Calu3 (cell line): ENCODE measurements around the gene GGCT. TPM values are rescaled to one million over a fixed set of nuclear protein-coding genes. Genes with fewer than 3 reads are reported as not detected.
A peak's percentile ranks its signal among the peaks of the same experiment; 100 is the strongest.
"Not testable (repeated sequence)": the region's sequence is repeated elsewhere in the genome, so short reads cannot be mapped to it uniquely, and the experiment has no call there.

ENCODE experiments used
- BruUV-seq: library from RNA; stranded (reverse); fragments of 400-500 nt; replicated peaks from 2 replicates; lab custom pipeline; 2021; lab: Mats Ljungman, UMichigan
- CTCF ChIA-PET: fragments of 300-600 bp; sonication (Branson Sonifier 250); formaldehyde crosslinking; loops from one replicate; lab custom pipeline; 2022; ENCODE audit warnings: antibody characterized with exemption; lab: Charles Lee
- DNase-seq: peaks from one replicate; pipeline ENCODE4 v3.0.0; 2022
- H3K27ac Mint-ChIP-seq: one replicate; pipeline ENCODE4 v1.8.0; 2022; ENCODE audit warnings: mixed read lengths; ENCODE audit not compliant: unreplicated experiment
- H3K27me3 Mint-ChIP-seq: one replicate; pipeline ENCODE4 v1.8.0; 2022; ENCODE audit warnings: mixed read lengths; ENCODE audit not compliant: unreplicated experiment
- H3K36me3 Mint-ChIP-seq: one replicate; pipeline ENCODE4 v1.8.0; 2022; ENCODE audit warnings: mild to moderate bottlenecking, moderate library complexity, mixed read lengths; ENCODE audit not compliant: insufficient read depth, unreplicated experiment
- H3K4me1 Mint-ChIP-seq: one replicate; pipeline ENCODE4 v1.8.0; 2022; ENCODE audit warnings: mild to moderate bottlenecking, low read depth, mixed read lengths; ENCODE audit not compliant: unreplicated experiment
- H3K4me3 Mint-ChIP-seq: one replicate; pipeline ENCODE4 v1.8.0; 2022; ENCODE audit warnings: mild to moderate bottlenecking, low read depth, moderate library complexity, mixed read lengths; ENCODE audit not compliant: unreplicated experiment
- H3K9me3 Mint-ChIP-seq: one replicate; pipeline ENCODE4 v1.8.0; 2022; ENCODE audit warnings: low read depth, mixed read lengths; ENCODE audit not compliant: unreplicated experiment
- intact Hi-C: fragments of 100-400 bp; cut with micrococcal nuclease; formaldehyde crosslinking; loops from one replicate; pipeline ENCODE4 v1.10.0; 2022; ENCODE audit not compliant: unreplicated experiment
- total RNA-seq: library from RNA; stranded (reverse); gene quantifications from 2 replicates; pipeline ENCODE4 v1.2.3, GENCODE V29; 2022
- TF ChIP-seq, protein P1 (sequence below): fragments of 200-600 bp; IDR thresholded peaks from one replicate; pipeline ENCODE4 v1.8.0; 2022; ENCODE audit warnings: antibody characterized with exemption; ENCODE audit not compliant: unreplicated experiment

Gene GGCT
- total RNA-seq, 1 experiment from 2014 or later, result 90.6 TPM

DNA sequence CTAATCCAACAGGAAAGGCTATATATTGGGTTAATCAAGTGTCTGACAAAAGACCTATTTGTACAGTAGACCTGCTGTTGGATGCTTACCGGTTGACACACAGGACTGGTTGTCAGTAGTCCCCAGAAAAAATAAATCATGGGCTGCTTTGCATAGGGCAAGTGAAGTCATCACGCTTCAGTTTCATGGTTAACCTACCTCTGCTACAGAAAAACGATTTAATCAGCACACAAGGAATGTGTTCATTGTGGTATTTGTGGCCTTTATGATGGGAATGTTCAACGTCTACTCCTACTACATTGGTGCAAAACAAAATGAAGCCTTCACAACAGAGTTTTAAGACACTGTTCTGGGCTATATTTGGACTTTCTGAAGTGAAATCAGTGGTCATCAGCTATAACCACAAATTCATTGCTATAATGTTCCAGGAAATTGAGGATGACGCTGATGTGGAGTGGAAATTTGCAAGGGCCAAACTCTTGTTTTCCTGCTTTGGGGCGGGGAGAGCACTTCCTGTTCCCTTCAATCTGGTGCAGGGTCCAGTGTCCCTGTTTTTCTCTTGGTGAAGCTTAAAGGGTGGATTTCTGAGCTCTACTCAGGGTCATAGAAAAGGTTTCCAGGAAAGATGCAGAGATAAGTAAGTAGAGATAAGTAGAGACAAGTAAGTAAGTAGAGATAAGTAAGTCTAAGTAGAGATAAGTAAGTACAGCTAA lies 39.3 kb upstream of the GGCT start:
- H3K36me3 Mint-ChIP-seq, result no peaks in the 10 kb centered on the region
- CTCF ChIA-PET, result no interaction called here

DNA sequence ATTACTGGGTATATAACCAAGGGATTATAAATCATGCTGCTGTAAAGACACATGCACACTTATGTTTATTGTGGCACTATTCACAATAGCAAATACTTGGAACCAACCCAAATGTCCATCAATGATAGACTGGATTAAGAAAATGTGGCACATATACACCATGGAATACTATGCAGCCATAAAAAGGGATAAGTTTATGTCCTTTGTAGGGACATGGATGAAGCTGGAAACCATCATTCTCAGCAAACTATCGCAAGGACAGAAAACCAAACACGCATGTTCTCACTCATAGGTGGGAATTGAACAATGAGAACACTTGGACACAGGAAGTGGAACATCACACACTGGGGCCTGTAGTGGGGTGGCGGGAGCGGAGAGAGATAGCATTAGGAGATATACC lies 38.5 kb upstream of the GGCT start:
- DNase-seq, H3K4me1 Mint-ChIP-seq, CTCF ChIA-PET, H3K36me3 Mint-ChIP-seq, H3K9me3 Mint-ChIP-seq, H3K27me3 Mint-ChIP-seq, H3K27ac Mint-ChIP-seq, intact Hi-C loops, H3K4me3 Mint-ChIP-seq, BruUV-seq: not testable (repeated sequence)

More for the DNA sequence above, 39.3 kb upstream of the GGCT start:
- Mint-ChIP-seq H3K27me3 (no peaks in the 10 kb centered on the region), H3K4me3 (no peak overlapping the region), H3K27ac (no peak overlapping the region), H3K4me1 (peaks cover 5% of the 10 kb centered on the region), H3K9me3 (no peaks in the 10 kb centered on the region)
- TF ChIP-seq, protein P1, sequence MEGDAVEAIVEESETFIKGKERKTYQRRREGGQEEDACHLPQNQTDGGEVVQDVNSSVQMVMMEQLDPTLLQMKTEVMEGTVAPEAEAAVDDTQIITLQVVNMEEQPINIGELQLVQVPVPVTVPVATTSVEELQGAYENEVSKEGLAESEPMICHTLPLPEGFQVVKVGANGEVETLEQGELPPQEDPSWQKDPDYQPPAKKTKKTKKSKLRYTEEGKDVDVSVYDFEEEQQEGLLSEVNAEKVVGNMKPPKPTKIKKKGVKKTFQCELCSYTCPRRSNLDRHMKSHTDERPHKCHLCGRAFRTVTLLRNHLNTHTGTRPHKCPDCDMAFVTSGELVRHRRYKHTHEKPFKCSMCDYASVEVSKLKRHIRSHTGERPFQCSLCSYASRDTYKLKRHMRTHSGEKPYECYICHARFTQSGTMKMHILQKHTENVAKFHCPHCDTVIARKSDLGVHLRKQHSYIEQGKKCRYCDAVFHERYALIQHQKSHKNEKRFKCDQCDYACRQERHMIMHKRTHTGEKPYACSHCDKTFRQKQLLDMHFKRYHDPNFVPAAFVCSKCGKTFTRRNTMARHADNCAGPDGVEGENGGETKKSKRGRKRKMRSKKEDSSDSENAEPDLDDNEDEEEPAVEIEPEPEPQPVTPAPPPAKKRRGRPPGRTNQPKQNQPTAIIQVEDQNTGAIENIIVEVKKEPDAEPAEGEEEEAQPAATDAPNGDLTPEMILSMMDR, result no peak
- BruUV-seq, result no TSS peak
- intact Hi-C loops, result no loop called here
- DNase-seq, result no peak

DNA sequence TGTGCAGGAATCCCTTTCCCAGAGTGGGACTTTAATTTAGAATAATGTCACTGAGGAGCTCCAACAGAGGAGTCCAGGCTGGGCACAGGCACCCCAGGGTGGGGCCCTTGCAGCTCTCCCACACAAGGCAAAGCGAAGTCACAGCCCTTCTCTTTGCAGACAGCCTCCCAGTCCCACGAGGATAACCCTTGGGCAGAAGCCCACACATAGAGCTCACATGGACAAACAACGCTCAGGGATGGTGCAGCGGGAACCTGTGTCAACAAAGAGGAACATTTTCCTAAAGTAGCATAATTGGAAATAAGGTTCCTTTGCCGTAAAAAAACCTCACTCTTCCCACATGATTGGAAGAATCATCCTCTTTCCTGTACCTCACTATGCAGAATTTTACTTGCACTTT lies 29.3 kb upstream of the GGCT start:
- Mint-ChIP-seq H3K36me3 (no peaks in the 10 kb centered on the region), H3K4me1 (no peaks in the 10 kb centered on the region), H3K27ac (no peak overlapping the region), H3K9me3 (peaks cover 7% of the 10 kb centered on the region), H3K27me3 (no peaks in the 10 kb centered on the region), H3K4me3 (no peak overlapping the region)
- intact Hi-C loops, result no loop called here
- DNase-seq, result no peak
- BruUV-seq, result no TSS peak
- TF ChIP-seq, protein P1, result no peak
- CTCF ChIA-PET, result no interaction called here

DNA sequence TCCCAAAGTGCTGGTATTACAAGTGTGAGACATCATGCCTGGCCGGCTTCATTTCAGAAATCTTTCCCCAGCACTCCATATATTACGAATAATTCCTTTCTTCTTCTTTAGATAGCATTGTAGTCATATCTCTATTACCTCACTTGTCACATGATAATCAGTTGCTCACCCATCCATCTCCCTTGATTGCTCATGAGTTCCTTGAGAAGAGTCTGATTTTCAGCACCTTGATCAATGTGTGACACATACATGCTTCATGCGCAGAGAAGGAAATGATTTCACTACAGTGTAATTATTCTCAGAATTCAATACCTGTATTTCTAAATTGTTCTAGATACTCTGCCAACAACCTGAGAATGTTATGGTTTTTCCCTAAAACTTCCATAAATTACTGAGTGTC lies 26.7 kb upstream of the GGCT start:
- intact Hi-C loops, result no loop called here
- H3K9me3 Mint-ChIP-seq, result no peaks in the 10 kb centered on the region
- H3K27me3 Mint-ChIP-seq, result no peaks in the 10 kb centered on the region
- CTCF ChIA-PET, result no interaction called here
- peak overlapping the region; percentile 3 for H3K27ac Mint-ChIP-seq
- H3K4me3 Mint-ChIP-seq, result no peak overlapping the region
- TF ChIP-seq, protein P1, result no peak
- BruUV-seq, result no TSS peak
- DNase-seq, result no peak
- no peaks in the 10 kb centered on the region for H3K36me3 Mint-ChIP-seq
- H3K4me1 Mint-ChIP-seq, result no peaks in the 10 kb centered on the region

DNA sequence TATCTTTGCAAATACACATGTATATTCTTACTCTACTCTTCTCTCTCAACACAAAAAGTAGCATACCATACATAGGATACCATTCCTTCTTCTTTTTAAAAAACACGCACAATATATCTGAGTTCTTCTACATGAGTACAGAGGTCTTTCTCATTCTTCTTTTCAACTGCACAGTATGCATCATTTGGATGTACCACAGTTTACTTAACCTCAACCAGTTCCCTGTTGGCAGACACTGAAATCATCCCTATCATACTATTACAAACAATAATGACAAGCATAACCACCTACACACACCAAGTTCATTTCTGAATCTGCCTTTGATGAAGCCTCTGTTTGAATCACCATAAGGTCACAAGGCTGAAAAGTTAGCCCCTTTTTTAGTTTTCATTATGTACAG lies 25.7 kb upstream of the GGCT start:
- Mint-ChIP-seq H3K36me3 (no peaks in the 10 kb centered on the region), H3K9me3 (no peaks in the 10 kb centered on the region), H3K27ac (no peak overlapping the region), H3K4me3 (no peak overlapping the region), H3K4me1 (peaks cover 4% of the 10 kb centered on the region), H3K27me3 (no peaks in the 10 kb centered on the region)
- DNase-seq, result no peak
- TF ChIP-seq, protein P1, result no peak
- CTCF ChIA-PET, result no interaction called here
- no TSS peak for BruUV-seq
- intact Hi-C loops, result no loop called here
